Transverse colon (tissue), 4 donors: ENCODE measurements around the gene NATD1. TPM values are rescaled to one million over a fixed set of nuclear protein-coding genes. Genes with fewer than 3 reads are reported as not detected.
"Not testable (repeated sequence)": the region's sequence is repeated elsewhere in the genome, so short reads cannot be mapped to it uniquely, and the experiment has no call there.

Source experiments
- DNase-seq: peaks from one replicate; pipeline ENCODE4 v3.0.0-alpha.2; 2019
- H3K27ac ChIP-seq, 4 donors: fragments of 200-600 bp; sonication (generic); 2 replicates each; pipeline ENCODE4 v1.5.1; 2016 to 2018; ENCODE audit warnings: inconsistent platforms in 4 of 4
- H3K27me3 ChIP-seq: fragments of 200-600 bp; sonication (generic); 2 replicates; pipeline ENCODE4 v1.5.1; 2017; ENCODE audit warnings: inconsistent platforms
- H3K36me3 ChIP-seq, 4 donors: fragments of 200-600 bp; sonication (generic); 2 replicates each; pipeline ENCODE4 v1.5.1; 2017 to 2019; ENCODE audit warnings: inconsistent platforms in 4 of 4
- H3K4me1 ChIP-seq, 4 donors: fragments of 200-600 bp; sonication (generic); 2 replicates each; pipeline ENCODE4 v1.5.1; 2017 to 2020; ENCODE audit warnings: inconsistent platforms in 4 of 4
- H3K4me3 ChIP-seq, 4 donors: fragments of 200-600 bp; sonication (generic); 1 replicate in 1 of 4; 2 replicates in 3 of 4; pipeline versions ENCODE4 v1.5.1 to v1.6.1; 2017 to 2019; ENCODE audit warnings: inconsistent platforms in 4 of 4
- H3K9me3 ChIP-seq, 2 donors: fragments of 200-600 bp; sonication (generic); 2 replicates each; pipeline ENCODE4 v1.5.1; 2017 to 2019; ENCODE audit warnings: inconsistent platforms in 2 of 2
- CTCF ChIP-seq, 5 experiments: fragments of 200-600 bp in 3 of 5; fragments of 450-650 bp in 2 of 5; sonication (generic) in 3 of 5; IDR thresholded peaks; 1 replicate in 2 of 5; 2 replicates in 3 of 5; pipeline ENCODE4 v1.5.1; 2016 to 2017; ENCODE audit warnings: antibody characterized with exemption in 5 of 5, inconsistent platforms in 3 of 5, mild to moderate bottlenecking in 2 of 5, moderate library complexity in 1 of 5
- EP300 ChIP-seq: sonication (generic); formaldehyde crosslinking; IDR thresholded peaks from one replicate; pipeline ENCODE4 v1.6.1; 2017; ENCODE audit warnings: antibody characterized with exemption, low read depth
- POLR2A ChIP-seq: fragments of 450-650 bp; IDR thresholded peaks from one replicate; pipeline ENCODE4 v1.6.1; 2016; ENCODE audit warnings: antibody characterized with exemption, mild to moderate bottlenecking, moderate library complexity
- POLR2AphosphoS5 ChIP-seq, 3 donors: sonication (generic); formaldehyde crosslinking; IDR thresholded peaks; one replicate each; pipeline ENCODE4 v1.6.1; 2016; ENCODE audit warnings: antibody characterized with exemption in 3 of 3
- WGBS, 2 donors: methylation state at CpG; one replicate each; pipeline ENCODE4 v1.1.5; 2018; ENCODE audit warnings: low coverage in 1 of 2; 5-methylcytosine and 5-hydroxymethylcytosine counted together
- in situ Hi-C, 4 donors: fragments of 200-750 bp; cut with MboI; loops; one replicate each; pipeline versions ENCODE4 v1.15.0 to v1.15.1; 2017; ENCODE audit warnings: low sequenced_read_pairs in 3 of 4, low pct_ligation_motif_present in 1 of 4, low pct_unique_long_range_greater_than_20kb in 1 of 4
- intact Hi-C: fragments of 100-400 bp; cut with DNase I; formaldehyde crosslinking; loops from one replicate; pipeline ENCODE4 v1.15.1; 2023; ENCODE audit warnings: low total_unique reads
- total RNA-seq, 4 donors: library from RNA; depleted of rRNA; stranded (reverse); fragments of >200 nt; gene quantifications; one replicate each; pipeline ENCODE4 v1.1.0, GENCODE V29; 2016

NATD1 gene
- total RNA-seq, 4 donors from 2014 or later: 1.4 to 7.9 (median 5.0) TPM

- WGBS, 2 donors: 79 to 83% methylated on average over 1 to 2 of the region's 2 CpGs
- in situ Hi-C loops: no loop called here
Observed at GRCh38 chr17:21228845-21229244, 24.4 kb downstream of the NATD1 start.

GRCh38 chr17:21228111-21228510, 25.1 kb downstream of the NATD1 start:
- Histone ChIP-seq H3K4me3 (no peak overlapping the region), H3K9me3 (no peaks in the 10 kb centered on the region), H3K27ac (no peak overlapping the region), H3K36me3 (no peaks in the 10 kb centered on the region), H3K4me1 (no peaks in the 10 kb centered on the region), H3K27me3 (no peaks in the 10 kb centered on the region)
- DNase-seq: no peak
- 81% methylated on average over 4 of the region's 4 CpGs; no CpG with 5 or more reads in 1 of the 2 donors for WGBS, 2 donors
- intact Hi-C loops: no loop called here
- TF ChIP-seq POLR2A: no peak
- no peak for TF ChIP-seq CTCF (IDR thresholded peaks at IDR 0.05)
- TF ChIP-seq EP300: no peak
- TF ChIP-seq POLR2AphosphoS5 (IDR thresholded peaks at IDR 0.05): no peak
- in situ Hi-C loops: no loop called here

More at GRCh38 chr17:21228845-21229244, 24.4 kb downstream of the NATD1 start:
- Histone ChIP-seq H3K4me3 (no peak overlapping the region), H3K27me3 (no peaks in the 10 kb centered on the region), H3K9me3 (no peaks in the 10 kb centered on the region), H3K4me1 (no peaks in the 10 kb centered on the region), H3K36me3 (no peaks in the 10 kb centered on the region), H3K27ac (no peak overlapping the region)
- no peak for DNase-seq
- intact Hi-C loops: no loop called here
- TF ChIP-seq EP300 (no peak), POLR2A (no peak), CTCF (IDR thresholded peaks at IDR 0.05) (no peak), POLR2AphosphoS5 (IDR thresholded peaks at IDR 0.05) (no peak)

- WGBS, 2 donors: 62 to 82% methylated on average over 2 to 11 of the region's 11 CpGs
- H3K27me3 ChIP-seq, DNase-seq, in situ Hi-C loops, H3K36me3 ChIP-seq, H3K27ac ChIP-seq, intact Hi-C loops, H3K4me3 ChIP-seq, H3K9me3 ChIP-seq, H3K4me1 ChIP-seq: not testable (repeated sequence)
Observed at GRCh38 chr17:21227277-21227676, 25.9 kb downstream of the NATD1 start.

- no peaks in the 10 kb centered on the region for H3K9me3 ChIP-seq
- intact Hi-C loops (no loop called here), in situ Hi-C loops (loop anchor here in 1 of 4 donors (25.0 kb wide), 1 partner anchor 111 kb away; no protein-coding TSS in a partner anchor)
- 91 to 100% methylated on average over 1 to 6 of the region's 6 CpGs for WGBS, 2 donors
- H3K27me3 ChIP-seq: no peaks in the 10 kb centered on the region
- DNase-seq: no peak
- H3K27ac ChIP-seq: no peak overlapping the region
- H3K36me3 ChIP-seq: no peaks in the 10 kb centered on the region
- H3K4me1 ChIP-seq: peaks cover 0 to 11% (median 5%) of the 10 kb centered on the region in 4 donors
- no peak overlapping the region for H3K4me3 ChIP-seq
- TF ChIP-seq POLR2A (no peak), POLR2AphosphoS5 (IDR thresholded peaks at IDR 0.05) (no peak), EP300 (no peak), CTCF (IDR thresholded peaks at IDR 0.05) (no peak)
Observed at GRCh38 chr17:21223086-21223485, 30.1 kb downstream of the NATD1 start.

GRCh38 chr17:21218831-21219380, 34.3 kb downstream of the NATD1 start:
- no peak for DNase-seq
- intact Hi-C loops: no loop called here
- WGBS, 2 donors: 64 to 71% methylated on average over 2 to 3 of the region's 3 CpGs
- H3K4me1 ChIP-seq: peaks cover 6 to 24% (median 12%) of the 10 kb centered on the region in 4 donors
- in situ Hi-C loops: loop anchor here in 2 of 4 donors (10.0 to 25.0 kb wide), 2 partner anchors 56 to 107 kb away; no protein-coding TSS in a partner anchor
- no peak overlapping the region for H3K4me3 ChIP-seq
- H3K27ac ChIP-seq: peak overlapping the region; percentile 32 to 57 (median 40)
- H3K9me3 ChIP-seq: no peaks in the 10 kb centered on the region
- no peaks in the 10 kb centered on the region for H3K27me3 ChIP-seq
- no peaks in the 10 kb centered on the region for H3K36me3 ChIP-seq
- no peak for TF ChIP-seq CTCF (IDR thresholded peaks at IDR 0.05)
- no peak for TF ChIP-seq POLR2AphosphoS5 (IDR thresholded peaks at IDR 0.05)
- no peak for TF ChIP-seq EP300
- no peak for TF ChIP-seq POLR2A
